OCI-LY1 (cell line): ENCODE data around the gene TMEM89.

Experiments
- CTCF ChIP-seq: fragments of 200-600 bp; sonication (generic), shearing (Covaris generic); IDR thresholded peaks from 2 replicates; pipeline ENCODE4 v1.5.1; 2017; ENCODE audit warnings: mild to moderate bottlenecking, antibody characterized with exemption, low read length, moderate library complexity, mixed read lengths
- EZH2 ChIP-seq: fragments of 200-600 bp; sonication (generic), shearing (Covaris generic); IDR thresholded peaks from 2 replicates; pipeline ENCODE4 v1.8.0; 2017; ENCODE audit warnings: borderline replicate concordance, mixed run types, mild to moderate bottlenecking, antibody characterized with exemption, low read length, moderate library complexity, mixed read lengths

- no peak for TF ChIP-seq CTCF
- no peak for TF ChIP-seq EZH2
Measured at GRCh38 chr3:48597408-48597800, 24.2 kb downstream of the TMEM89 start.
